K562 (cell line): ENCODE data around the gene SLC31A1. TPM values are rescaled to one million over a fixed set of nuclear protein-coding genes. Genes with fewer than 3 reads are reported as not detected.

Experiments used
- CHCHD3 ChIP-seq: fragments of 250-450 bp; sonication (Bioruptor Pico); IDR thresholded peaks from 2 replicates; pipeline ENCODE4 v2.1.2; 2022; ENCODE audit warnings: mild to moderate bottlenecking
- DPF2 ChIP-seq: fragments of 450-650 bp; IDR thresholded peaks from 2 replicates; pipeline ENCODE4 v1.6.1; 2016
- EP300 ChIP-seq: IDR thresholded peaks from 2 replicates; pipeline ENCODE4 v1.6.1; 2012; ENCODE audit warnings: low read length, improper control_type of control experiment
- GATAD2B ChIP-seq: fragments of 450-650 bp; IDR thresholded peaks from 2 replicates; pipeline ENCODE4 v1.6.1; 2017; ENCODE audit warnings: mild to moderate bottlenecking, borderline replicate concordance
- MAZ ChIP-seq, 2 experiments: fragments of 450-650 bp in 1 of 2; sonication (generic) in 1 of 2; formaldehyde crosslinking; IDR thresholded peaks in 1 of 2; conservative IDR thresholded peaks in 1 of 2; 2 replicates each; pipeline versions ENCODE4 v1.4.0 to v1.5.0; 2020; ENCODE audit warnings: mild to moderate bottlenecking in 1 of 2, missing genetic modification reagents in 1 of 2
- MEIS2 ChIP-seq: fragments of 450-650 bp; IDR thresholded peaks from 2 replicates; pipeline ENCODE4 v1.6.1; 2014; ENCODE audit warnings: mild to moderate bottlenecking; ENCODE audit not compliant: partially characterized antibody
- MTA2 ChIP-seq: fragments of 450-650 bp; IDR thresholded peaks from 2 replicates; pipeline ENCODE4 v1.6.1; 2016; ENCODE audit warnings: low read depth
- NCOR1 ChIP-seq: fragments of 450-650 bp; IDR thresholded peaks from 2 replicates; pipeline ENCODE4 v1.6.1; 2016; ENCODE audit warnings: mild to moderate bottlenecking, moderate library complexity
- RB1 ChIP-seq: fragments of 450-650 bp; IDR thresholded peaks from 2 replicates; pipeline ENCODE4 v1.6.1; 2017; ENCODE audit warnings: low read depth, mild to moderate bottlenecking
- RCOR1 ChIP-seq, 2 experiments: IDR thresholded peaks; 2 replicates each; pipeline ENCODE4 v1.6.1; 2012; ENCODE audit warnings: low read depth in 2 of 2, low read length in 2 of 2, borderline replicate concordance in 1 of 2, improper control_type of control experiment in 1 of 2
- SMARCA4 ChIP-seq: fragments of 450-650 bp; IDR thresholded peaks from 2 replicates; pipeline ENCODE4 v1.6.1; 2016
- SMC3 ChIP-seq: conservative IDR thresholded peaks from 2 replicates; pipeline ENCODE4 v1.6.1; 2011; ENCODE audit warnings: low read depth, low read length, improper control_type of control experiment; ENCODE audit not compliant: insufficient read depth
- TAF7 ChIP-seq: fragments of 450-650 bp; IDR thresholded peaks from 2 replicates; pipeline ENCODE4 v1.6.1; 2016; ENCODE audit warnings: missing genetic modification characterization, missing compliant biosample characterization
- ZNF124 ChIP-seq: sonication (generic); formaldehyde crosslinking; IDR thresholded peaks from 2 replicates; pipeline ENCODE4 v1.8.1; 2022; ENCODE audit warnings: missing genetic modification reagents
- ZNF324 ChIP-seq: fragments of 250-450 bp; sonication (Bioruptor Pico); IDR thresholded peaks from 2 replicates; pipeline ENCODE4 v1.4.0; 2020; ENCODE audit warnings: mild to moderate bottlenecking
- ZNF695 ChIP-seq: fragments of 450-650 bp; formaldehyde crosslinking; IDR thresholded peaks from 2 replicates; pipeline ENCODE4 v1.4.0; 2020; ENCODE audit warnings: mild to moderate bottlenecking, moderate library complexity
- polyA plus RNA-seq, 8 experiments: library from polyadenylated mRNA; depleted of rRNA in 4 of 8; stranded (reverse) in 5 of 8; unstranded in 3 of 8; fragments of >200 nt; fragmentation: Nextera tagmentation in 2 of 8; fragmentation: Illumina TruSeq in 1 of 8; extraction: Ambion mirVana in 2 of 8; extraction: Trizol in 1 of 8; gene quantifications; 2 replicates each; pipeline versions ENCODE4 v1.2.1 to v1.2.3, GENCODE V29; 2011 to 2014; ENCODE audit warnings: inconsistent platforms in 1 of 8, missing spikeins in 1 of 8
- total RNA-seq, 7 experiments: library from RNA; depleted of rRNA in 6 of 7; stranded (reverse); fragments of >200 nt in 6 of 7; fragmentation: Illumina TruSeq in 2 of 7; extraction: Trizol in 2 of 7; gene quantifications; 2 replicates each; pipeline versions ENCODE4 v1.2.1 to v1.2.3, GENCODE V29; 2011 to 2021; ENCODE audit warnings: low replicate concordance in 1 of 7
- TF ChIP-seq, protein P1 (sequence below), 2 experiments: fragments of 450-650 bp; conservative IDR thresholded peaks; 2 replicates each; pipeline ENCODE4 v1.6.1; 2017; ENCODE audit warnings: mild to moderate bottlenecking in 2 of 2, moderate library complexity in 2 of 2
- TF ChIP-seq, protein P2 (sequence below), 3 experiments: IDR thresholded peaks in 2 of 3; conservative IDR thresholded peaks in 1 of 3; 2 replicates each; pipeline ENCODE4 v1.5.1; 2011 to 2012; ENCODE audit warnings: low read length in 3 of 3, mild to moderate bottlenecking in 3 of 3, control low read depth in 2 of 3, improper control_type of control experiment in 1 of 3, inconsistent platforms in 1 of 3, low read depth in 1 of 3, mixed read lengths in 1 of 3, moderate library complexity in 1 of 3; ENCODE audit not compliant: insufficient read depth in 2 of 3
- TF ChIP-seq, protein P3 (sequence below): sonication (generic); formaldehyde crosslinking; IDR thresholded peaks from 2 replicates; pipeline ENCODE4 v1.4.0; 2020; ENCODE audit warnings: mild to moderate bottlenecking, missing genetic modification reagents

The SLC31A1 gene
- total and polyA plus RNA-seq, 9 of the 15 experiments (the other 6 are each of a cell fraction or from before 2014, with no cell fraction given): 15.4 to 40.7 (median 25.9) TPM

DNA sequence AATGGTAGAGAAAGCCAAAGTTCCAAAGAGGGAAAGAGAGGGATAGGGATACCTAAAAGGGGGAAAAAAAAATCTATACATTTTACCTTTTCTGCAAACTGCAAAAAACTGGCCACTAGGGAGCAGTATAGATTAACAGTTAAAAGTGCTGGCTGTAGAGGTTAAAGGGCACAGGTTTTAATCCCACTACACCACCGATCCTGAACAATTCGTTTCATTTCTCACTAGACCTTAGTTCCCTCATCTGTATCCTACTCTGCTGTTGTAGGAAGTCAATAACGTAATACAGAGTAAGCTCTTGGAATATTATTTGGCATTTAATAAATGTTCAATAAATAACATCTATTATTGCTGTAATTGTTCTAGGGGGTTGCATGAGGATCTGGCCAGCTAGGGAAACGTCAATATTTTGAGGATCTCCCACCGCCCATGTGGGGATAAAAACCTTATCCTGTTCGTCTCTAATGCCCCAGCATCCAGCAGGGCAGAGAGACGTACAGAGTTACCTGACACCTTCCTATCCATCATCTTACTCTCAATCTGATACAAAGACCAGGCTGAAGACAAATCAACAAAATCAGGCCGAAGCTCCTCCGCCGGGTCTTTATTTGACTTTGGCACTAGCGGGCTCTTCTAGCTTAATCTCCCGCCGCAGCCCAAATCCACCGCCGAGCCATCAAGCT lies 53.3 kb downstream of the SLC31A1 start (continued):
- TF ChIP-seq TAF7: 0 out of 2 replicates have a peak, but pooled peaks have one; percentile 13
- TF ChIP-seq MTA2: 0 out of 2 replicates have a peak, but pooled peaks have one; percentile 22
- TF ChIP-seq, protein P1, sequence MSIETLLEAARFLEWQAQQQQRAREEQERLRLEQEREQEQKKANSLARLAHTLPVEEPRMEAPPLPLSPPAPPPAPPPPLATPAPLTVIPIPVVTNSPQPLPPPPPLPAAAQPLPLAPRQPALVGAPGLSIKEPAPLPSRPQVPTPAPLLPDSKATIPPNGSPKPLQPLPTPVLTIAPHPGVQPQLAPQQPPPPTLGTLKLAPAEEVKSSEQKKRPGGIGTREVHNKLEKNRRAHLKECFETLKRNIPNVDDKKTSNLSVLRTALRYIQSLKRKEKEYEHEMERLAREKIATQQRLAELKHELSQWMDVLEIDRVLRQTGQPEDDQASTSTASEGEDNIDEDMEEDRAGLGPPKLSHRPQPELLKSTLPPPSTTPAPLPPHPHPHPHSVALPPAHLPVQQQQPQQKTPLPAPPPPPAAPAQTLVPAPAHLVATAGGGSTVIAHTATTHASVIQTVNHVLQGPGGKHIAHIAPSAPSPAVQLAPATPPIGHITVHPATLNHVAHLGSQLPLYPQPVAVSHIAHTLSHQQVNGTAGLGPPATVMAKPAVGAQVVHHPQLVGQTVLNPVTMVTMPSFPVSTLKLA (conservative IDR thresholded peaks at IDR 0.05): peak in 1 of 2 experiments; percentile 16; a peak in 2 of 4 replicates
- no peak for TF ChIP-seq ZNF324 (CRISPR knock-in tag)
- 0 out of 4 replicates have a peak, but pooled peaks of 1 of the 2 experiments have one; percentile 7 for TF ChIP-seq RCOR1 (IDR thresholded peaks at IDR 0.05; ENCODE audit: borderline replicate concordance in 1 of 2, low read depth in 2 of 2, low read length in 2 of 2)
- peak in 1 of 2 experiments; percentile 20; a peak in 1 of 4 replicates for TF ChIP-seq MAZ (CRISPR knock-in tag; conservative IDR thresholded peaks at IDR 0.05 in 1 of 2, IDR thresholded peaks at IDR 0.05 in 1 of 2)
- 0 out of 2 replicates have a peak, but pooled peaks have one; percentile 9 for TF ChIP-seq NCOR1
- TF ChIP-seq MEIS2: peak; percentile 11
- TF ChIP-seq EP300: 0 out of 2 replicates have a peak, but pooled peaks have one; percentile 18
- no peak for TF ChIP-seq ZNF124 (CRISPR knock-in tag)
- peak; percentile 59; the same call in 1 of the 2 replicates for TF ChIP-seq GATAD2B
- no peak for TF ChIP-seq CHCHD3
- 0 out of 2 replicates have a peak, but pooled peaks have one; percentile 26 for TF ChIP-seq DPF2
- peak; percentile 55; the same call in 1 of the 2 replicates for TF ChIP-seq SMC3
- TF ChIP-seq, protein P2, sequence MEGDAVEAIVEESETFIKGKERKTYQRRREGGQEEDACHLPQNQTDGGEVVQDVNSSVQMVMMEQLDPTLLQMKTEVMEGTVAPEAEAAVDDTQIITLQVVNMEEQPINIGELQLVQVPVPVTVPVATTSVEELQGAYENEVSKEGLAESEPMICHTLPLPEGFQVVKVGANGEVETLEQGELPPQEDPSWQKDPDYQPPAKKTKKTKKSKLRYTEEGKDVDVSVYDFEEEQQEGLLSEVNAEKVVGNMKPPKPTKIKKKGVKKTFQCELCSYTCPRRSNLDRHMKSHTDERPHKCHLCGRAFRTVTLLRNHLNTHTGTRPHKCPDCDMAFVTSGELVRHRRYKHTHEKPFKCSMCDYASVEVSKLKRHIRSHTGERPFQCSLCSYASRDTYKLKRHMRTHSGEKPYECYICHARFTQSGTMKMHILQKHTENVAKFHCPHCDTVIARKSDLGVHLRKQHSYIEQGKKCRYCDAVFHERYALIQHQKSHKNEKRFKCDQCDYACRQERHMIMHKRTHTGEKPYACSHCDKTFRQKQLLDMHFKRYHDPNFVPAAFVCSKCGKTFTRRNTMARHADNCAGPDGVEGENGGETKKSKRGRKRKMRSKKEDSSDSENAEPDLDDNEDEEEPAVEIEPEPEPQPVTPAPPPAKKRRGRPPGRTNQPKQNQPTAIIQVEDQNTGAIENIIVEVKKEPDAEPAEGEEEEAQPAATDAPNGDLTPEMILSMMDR (IDR thresholded peaks at IDR 0.05 in 2 of 3, conservative IDR thresholded peaks at IDR 0.05 in 1 of 3; ENCODE audit: insufficient read depth in 2 of 3, low read depth in 1 of 3, low read length in 3 of 3): peak; percentile 50 to 86 (median 70); a peak in 5 of 6 replicates
- TF ChIP-seq RB1: 0 out of 2 replicates have a peak, but pooled peaks have one; percentile 9
- TF ChIP-seq, protein P3, sequence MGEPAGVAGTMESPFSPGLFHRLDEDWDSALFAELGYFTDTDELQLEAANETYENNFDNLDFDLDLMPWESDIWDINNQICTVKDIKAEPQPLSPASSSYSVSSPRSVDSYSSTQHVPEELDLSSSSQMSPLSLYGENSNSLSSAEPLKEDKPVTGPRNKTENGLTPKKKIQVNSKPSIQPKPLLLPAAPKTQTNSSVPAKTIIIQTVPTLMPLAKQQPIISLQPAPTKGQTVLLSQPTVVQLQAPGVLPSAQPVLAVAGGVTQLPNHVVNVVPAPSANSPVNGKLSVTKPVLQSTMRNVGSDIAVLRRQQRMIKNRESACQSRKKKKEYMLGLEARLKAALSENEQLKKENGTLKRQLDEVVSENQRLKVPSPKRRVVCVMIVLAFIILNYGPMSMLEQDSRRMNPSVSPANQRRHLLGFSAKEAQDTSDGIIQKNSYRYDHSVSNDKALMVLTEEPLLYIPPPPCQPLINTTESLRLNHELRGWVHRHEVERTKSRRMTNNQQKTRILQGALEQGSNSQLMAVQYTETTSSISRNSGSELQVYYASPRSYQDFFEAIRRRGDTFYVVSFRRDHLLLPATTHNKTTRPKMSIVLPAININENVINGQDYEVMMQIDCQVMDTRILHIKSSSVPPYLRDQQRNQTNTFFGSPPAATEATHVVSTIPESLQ (CRISPR knock-in tag): no peak
- 0 out of 2 replicates have a peak, but pooled peaks have one; percentile 42 for TF ChIP-seq SMARCA4
- no peak for TF ChIP-seq ZNF695 (CRISPR knock-in tag)
